ENCODE measurements around the gene FNBP1L. TPM values are rescaled to one million over a fixed set of nuclear protein-coding genes. Genes with fewer than 3 reads are reported as not detected.

FNBP1L gene
- 68.9 and 78.6 TPM in 2 replicates for total RNA-seq

- DNase-seq (ENCODE audit: low read depth): no peak
- H3K36me3 ChIP-seq (ENCODE audit: control insufficient read depth, insufficient read depth, low read length): no peaks in the 10 kb centered on the region
- H3K27me3 ChIP-seq (ENCODE audit: control insufficient read depth, insufficient read depth, low read length): no peaks in the 10 kb centered on the region
- peak within 1 kb of the TSS; percentile 83 for H3K4me3 ChIP-seq (ENCODE audit: low read depth, low read length)
- TF ChIP-seq, protein P1, sequence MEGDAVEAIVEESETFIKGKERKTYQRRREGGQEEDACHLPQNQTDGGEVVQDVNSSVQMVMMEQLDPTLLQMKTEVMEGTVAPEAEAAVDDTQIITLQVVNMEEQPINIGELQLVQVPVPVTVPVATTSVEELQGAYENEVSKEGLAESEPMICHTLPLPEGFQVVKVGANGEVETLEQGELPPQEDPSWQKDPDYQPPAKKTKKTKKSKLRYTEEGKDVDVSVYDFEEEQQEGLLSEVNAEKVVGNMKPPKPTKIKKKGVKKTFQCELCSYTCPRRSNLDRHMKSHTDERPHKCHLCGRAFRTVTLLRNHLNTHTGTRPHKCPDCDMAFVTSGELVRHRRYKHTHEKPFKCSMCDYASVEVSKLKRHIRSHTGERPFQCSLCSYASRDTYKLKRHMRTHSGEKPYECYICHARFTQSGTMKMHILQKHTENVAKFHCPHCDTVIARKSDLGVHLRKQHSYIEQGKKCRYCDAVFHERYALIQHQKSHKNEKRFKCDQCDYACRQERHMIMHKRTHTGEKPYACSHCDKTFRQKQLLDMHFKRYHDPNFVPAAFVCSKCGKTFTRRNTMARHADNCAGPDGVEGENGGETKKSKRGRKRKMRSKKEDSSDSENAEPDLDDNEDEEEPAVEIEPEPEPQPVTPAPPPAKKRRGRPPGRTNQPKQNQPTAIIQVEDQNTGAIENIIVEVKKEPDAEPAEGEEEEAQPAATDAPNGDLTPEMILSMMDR (IDR thresholded peaks at IDR 0.05; ENCODE audit: insufficient read depth, low read length, poor library complexity, severe bottlenecking): no peak
These were observed at the start of gene FNBP1L for GRCh38 chr1:93447481-93448291. TSS of gene FNBP1L (plus strand) at chr1:93448118. CDS start at chr1:93448282, 164 bp downstream.

GRCh38 chr1:93399781-93400180, 48.1 kb upstream of the FNBP1L start:
- Histone ChIP-seq H3K27me3 (ENCODE audit: control insufficient read depth, insufficient read depth, low read length) (no peaks in the 10 kb centered on the region), H3K4me3 (ENCODE audit: low read depth, low read length) (no peak overlapping the region), H3K36me3 (ENCODE audit: control insufficient read depth, insufficient read depth, low read length) (no peaks in the 10 kb centered on the region)
- TF ChIP-seq, protein P1 (IDR thresholded peaks at IDR 0.05; ENCODE audit: insufficient read depth, low read length, poor library complexity, severe bottlenecking): no peak
- DNase-seq (ENCODE audit: low read depth): no peak

DNA sequence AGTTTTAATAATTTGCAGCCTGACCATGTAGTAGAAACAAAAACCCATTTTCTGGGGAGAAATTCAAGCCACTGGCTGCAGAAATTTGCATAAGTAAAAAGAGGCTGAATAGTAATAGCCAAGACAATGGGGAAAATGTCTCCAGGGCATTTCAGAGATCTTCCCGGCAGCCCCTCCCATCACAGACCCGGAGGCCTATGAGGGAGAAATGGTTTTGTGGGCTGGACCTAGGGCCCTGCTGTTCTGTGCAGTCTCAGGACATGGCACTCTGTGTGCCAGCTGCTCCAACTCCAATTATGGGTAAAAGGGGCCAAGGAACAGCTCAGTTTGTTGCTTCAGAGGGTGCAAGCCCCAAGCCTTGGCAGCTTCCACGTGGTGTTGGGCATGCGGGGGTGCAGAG, 39.7 kb upstream of the FNBP1L start:
- Histone ChIP-seq H3K27me3 (ENCODE audit: control insufficient read depth, insufficient read depth, low read length) (no peaks in the 10 kb centered on the region), H3K4me3 (ENCODE audit: low read depth, low read length) (no peak overlapping the region), H3K36me3 (ENCODE audit: control insufficient read depth, insufficient read depth, low read length) (no peaks in the 10 kb centered on the region)
- no peak for DNase-seq (ENCODE audit: low read depth)
- TF ChIP-seq, protein P1 (IDR thresholded peaks at IDR 0.05; ENCODE audit: insufficient read depth, low read length, poor library complexity, severe bottlenecking): no peak

DNA sequence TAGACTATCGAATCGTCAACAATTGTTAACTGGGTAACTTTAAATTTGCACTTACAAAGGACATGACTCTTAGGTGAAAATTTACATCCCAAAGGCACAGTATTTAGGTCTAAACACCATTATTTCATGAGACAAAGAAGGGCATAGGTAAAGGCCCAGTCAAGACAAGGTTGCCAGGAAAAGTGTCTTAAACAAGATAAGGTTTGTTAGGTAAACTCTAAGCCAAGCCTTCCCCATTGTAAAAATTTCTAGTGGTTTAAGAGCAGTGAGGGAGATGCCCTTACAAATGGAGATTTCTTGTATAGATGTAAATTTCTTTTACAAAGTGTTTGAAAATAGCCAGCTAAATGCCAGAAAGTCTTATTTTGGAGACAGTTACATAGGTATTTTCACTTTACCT, 36.9 kb upstream of the FNBP1L start:
- Histone ChIP-seq H3K36me3 (ENCODE audit: control insufficient read depth, insufficient read depth, low read length) (no peaks in the 10 kb centered on the region), H3K27me3 (ENCODE audit: control insufficient read depth, insufficient read depth, low read length) (no peaks in the 10 kb centered on the region), H3K4me3 (ENCODE audit: low read depth, low read length) (no peak overlapping the region)
- TF ChIP-seq, protein P1 (IDR thresholded peaks at IDR 0.05; ENCODE audit: insufficient read depth, low read length, poor library complexity, severe bottlenecking): no peak
- DNase-seq (ENCODE audit: low read depth): no peak

DNA sequence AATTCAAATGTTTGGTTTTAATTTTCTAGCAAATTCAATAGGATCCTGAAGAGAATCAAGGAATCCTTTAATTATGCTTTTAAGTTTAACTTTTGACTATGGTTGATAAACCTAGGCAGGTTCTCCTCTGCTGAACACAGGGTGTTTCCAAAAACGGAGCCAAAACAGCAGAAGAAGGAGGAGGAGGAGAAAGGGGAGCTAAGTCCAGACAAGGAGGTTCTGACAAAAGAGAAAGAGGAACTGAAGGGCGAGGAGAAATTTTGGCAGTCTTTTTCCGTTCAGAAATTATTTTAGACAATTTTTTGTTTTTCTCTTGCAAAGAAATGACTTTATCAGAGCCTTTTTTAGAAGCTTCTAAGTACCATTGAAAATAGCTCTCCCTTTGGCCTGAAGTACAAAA, 33.2 kb upstream of the FNBP1L start:
- H3K27me3 ChIP-seq (ENCODE audit: control insufficient read depth, insufficient read depth, low read length): no peaks in the 10 kb centered on the region
- TF ChIP-seq, protein P1 (IDR thresholded peaks at IDR 0.05; ENCODE audit: insufficient read depth, low read length, poor library complexity, severe bottlenecking): no peak
- H3K36me3 ChIP-seq (ENCODE audit: control insufficient read depth, insufficient read depth, low read length): no peaks in the 10 kb centered on the region
- DNase-seq (ENCODE audit: low read depth): no peak
- no peak overlapping the region for H3K4me3 ChIP-seq (ENCODE audit: low read depth, low read length)

DNA sequence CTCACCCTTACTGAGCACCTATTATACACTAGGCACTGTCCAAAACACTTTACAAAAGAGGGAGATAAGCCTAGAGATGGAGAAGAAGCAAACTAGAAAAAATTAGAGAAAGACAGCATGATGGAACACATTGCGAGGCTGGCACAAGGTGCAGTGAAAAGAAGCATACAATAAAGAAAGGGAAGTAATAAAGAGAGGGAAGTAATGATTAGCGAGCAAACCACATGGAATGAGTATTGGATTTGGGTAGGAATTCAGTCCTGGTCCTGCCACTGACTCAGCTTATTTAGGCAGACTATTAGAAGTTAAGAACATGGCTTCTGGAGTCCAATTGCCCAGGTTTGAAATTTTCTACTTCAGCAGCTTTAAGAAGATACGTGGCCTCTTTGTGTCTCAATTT, 32.6 kb upstream of the FNBP1L start:
- no peak for DNase-seq (ENCODE audit: low read depth)
- no peaks in the 10 kb centered on the region for H3K27me3 ChIP-seq (ENCODE audit: control insufficient read depth, insufficient read depth, low read length)

More for the DNA sequence above, 32.6 kb upstream of the FNBP1L start:
- Histone ChIP-seq H3K36me3 (ENCODE audit: control insufficient read depth, insufficient read depth, low read length) (no peaks in the 10 kb centered on the region), H3K4me3 (ENCODE audit: low read depth, low read length) (no peak overlapping the region)
- TF ChIP-seq, protein P1 (IDR thresholded peaks at IDR 0.05; ENCODE audit: insufficient read depth, low read length, poor library complexity, severe bottlenecking): no peak
